Cerebellar cortex (tissue), 1 donor: ENCODE results near the gene MAPK8.

Experiments used
- DNase-seq: peaks from one replicate; pipeline ENCODE4 v3.0.0-alpha.2; 2015; ENCODE audit warnings: low spot score

The MAPK8 gene

DNA sequence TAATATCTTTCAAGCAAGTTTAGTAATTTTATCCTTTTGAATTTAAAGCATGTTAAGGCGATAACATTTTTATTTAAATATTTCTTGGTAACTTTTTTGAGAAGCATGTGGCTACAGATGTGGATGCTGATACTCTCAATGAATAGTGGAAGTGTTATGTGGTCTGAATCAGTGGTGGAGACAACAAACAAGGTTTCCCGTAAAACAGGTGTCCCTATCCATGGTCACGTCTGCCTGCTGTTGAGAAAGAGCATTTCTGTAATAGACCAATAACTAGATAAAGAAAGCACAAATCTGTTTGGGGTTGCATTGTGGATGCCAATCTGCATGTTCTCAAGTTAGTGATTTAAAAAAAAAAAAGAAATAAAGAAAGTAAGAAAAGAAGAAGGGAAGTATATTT is 13.9 kb upstream of the MAPK8 start:
- DNase-seq: no peak

DNA sequence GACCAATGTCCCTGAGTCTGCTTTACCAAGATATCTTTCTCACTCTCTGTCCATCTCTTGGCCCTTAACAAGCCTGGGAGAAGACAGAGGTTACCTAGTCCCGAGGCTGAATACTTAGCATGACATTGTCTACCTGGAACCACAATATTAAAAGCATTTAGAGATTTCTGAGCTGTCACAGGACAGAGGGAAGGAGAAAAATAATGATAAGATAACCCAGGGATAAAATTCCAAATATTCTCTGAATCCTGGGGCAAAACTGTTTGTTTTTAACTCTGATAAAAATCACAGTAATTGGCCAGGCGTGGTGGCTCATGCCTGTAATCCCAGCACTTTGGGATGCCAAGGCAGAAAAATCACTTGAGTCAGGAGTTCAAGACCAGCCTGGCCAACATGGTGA is 12.0 kb upstream of the MAPK8 start:
- DNase-seq: no peak

DNA sequence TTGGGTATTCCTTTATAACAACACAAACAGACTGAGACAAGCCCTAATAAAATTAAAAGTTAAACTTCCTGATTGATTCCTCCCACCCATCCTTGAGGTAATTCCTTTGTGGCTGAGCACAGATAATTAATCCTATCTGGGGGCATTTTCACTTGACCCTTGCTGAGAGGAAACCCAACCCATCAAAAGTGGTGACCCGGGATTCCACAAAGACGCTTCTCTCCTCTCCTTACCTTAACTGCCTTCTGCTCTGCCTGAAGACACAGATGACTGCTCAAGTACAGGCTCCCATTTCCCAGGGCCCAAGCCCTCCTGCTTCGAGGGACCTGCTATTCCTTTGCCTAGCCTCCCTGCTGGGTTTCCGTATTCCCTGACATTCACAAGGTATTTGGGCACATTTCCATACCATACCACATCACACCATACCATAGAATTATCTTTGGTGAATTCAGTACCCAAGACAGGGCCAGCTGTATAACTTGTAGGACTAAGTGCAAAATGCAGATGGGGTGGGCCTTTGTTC is 9.8 kb upstream of the MAPK8 start:
- no peak for DNase-seq

DNA sequence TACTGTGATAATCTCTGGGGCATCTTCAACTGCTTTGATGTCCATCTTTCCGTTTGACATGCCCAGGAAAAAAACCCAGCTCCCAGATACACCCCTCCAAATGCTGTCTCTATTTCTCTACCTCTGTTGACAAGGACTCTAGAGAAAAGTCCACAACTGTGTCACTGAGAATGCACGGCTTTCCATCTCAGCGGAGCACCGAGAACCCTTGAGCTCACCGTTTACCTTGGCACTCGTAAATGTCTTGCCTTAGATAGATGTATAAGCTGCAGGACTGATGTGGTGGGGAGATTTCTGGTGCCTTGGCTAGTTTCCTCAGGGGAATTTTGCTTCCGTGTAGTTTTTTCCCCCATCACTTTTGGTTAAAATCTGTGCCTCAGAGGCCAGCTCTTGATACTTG is 7.4 kb upstream of the MAPK8 start:
- no peak for DNase-seq

DNA sequence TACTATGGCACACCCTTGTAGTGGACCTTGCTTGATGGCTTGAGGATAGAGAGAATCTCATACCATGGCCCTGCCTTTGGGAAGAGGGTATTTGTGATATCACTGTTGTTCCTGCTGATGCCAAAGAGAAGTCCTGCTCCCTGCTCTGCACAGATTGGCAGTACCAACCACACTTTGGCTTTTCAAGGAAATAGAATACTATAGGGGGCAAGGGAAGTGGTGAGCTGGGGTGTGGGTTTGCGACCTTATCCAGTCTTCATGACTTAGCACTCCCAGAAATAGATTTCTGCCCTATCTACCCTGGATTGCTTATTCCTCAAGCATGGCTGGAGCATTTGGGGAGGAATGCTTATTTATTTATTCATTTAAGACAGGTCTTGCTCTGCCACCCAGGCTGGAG is 6.8 kb upstream of the MAPK8 start:
- no peak for DNase-seq

DNA sequence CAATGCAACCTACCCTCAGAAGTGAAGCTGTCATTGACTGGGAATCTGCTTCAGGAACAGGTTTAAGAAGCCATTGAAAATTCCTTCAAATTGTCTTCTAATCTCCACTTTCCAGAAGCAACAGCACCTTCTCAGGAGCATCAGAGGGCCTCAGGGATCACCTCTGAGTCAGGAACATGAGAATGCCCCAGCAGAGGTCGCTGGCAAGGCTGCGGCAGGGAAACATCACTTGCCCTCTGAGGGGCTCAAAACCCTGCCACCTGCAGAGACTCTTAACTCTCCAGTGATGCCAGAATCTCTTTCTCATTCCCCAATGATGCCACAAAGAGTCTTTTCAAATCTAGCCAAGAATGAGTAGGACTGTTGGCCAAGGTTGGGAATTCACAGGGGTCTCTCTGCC is 5.9 kb upstream of the MAPK8 start:
- no peak for DNase-seq

DNA sequence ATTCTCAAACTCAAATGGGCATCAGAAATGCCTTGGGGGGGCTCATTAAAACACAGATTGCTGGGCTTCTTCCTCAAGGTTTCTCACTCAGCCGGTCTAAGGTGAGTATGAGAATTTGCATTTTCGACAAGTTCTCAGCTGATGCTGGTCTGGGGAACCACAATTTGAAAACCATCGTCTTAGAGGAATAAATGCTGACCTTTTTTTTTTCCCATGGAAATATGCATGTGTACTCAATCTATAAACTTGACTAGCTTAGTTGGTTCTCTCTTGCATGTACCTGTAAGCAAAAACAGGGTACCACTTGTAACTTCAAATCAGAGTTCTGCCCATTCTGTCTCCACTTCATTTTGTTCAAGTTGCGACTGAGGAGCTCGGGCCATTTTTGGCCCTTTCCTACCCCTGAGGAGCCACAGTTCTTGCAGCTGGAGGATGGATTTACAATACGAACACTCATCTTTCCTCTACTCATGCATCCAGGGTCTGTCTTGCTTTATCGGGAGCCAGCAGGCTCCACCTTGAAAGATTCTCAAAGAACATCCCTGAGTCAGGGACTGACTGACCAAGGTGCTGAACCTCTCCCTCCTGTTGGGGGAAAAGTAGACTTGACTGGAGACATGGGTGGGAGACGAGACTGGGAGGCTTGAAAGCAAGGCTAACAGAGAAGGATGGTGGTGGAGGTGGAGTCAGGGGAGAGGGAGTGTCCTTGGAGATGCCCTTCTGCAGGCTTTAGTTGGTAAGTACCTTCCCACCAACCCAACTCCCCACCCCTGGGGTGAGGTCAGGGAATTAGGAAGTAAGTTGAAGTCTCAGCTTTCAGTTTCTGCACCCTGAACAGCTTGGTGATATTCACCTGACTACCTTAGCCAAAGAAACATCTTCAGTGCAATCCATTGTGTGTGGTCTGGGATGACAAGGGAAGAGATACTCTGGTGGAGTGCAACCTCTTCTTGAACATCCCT is 3.7 kb upstream of the MAPK8 start:
- no peak for DNase-seq

DNA sequence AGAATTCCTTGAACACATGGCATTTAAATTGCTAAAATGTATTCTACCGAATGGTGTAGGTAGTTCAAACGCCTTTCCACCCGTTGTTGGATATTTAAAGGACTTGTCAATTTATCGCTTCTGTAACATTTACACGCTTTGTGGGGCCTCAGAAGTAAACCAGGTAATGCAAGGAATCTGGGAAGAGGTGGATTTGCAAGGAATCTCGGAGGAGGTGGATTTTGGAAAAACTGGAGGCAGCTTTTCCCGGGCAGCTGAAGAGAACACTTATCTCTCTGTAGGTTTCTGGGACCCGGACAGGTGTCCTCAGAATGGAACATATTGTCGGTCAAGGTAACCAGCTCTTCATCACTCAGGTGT is 592 bp upstream of the MAPK8 start:
- no peak for DNase-seq

DNA sequence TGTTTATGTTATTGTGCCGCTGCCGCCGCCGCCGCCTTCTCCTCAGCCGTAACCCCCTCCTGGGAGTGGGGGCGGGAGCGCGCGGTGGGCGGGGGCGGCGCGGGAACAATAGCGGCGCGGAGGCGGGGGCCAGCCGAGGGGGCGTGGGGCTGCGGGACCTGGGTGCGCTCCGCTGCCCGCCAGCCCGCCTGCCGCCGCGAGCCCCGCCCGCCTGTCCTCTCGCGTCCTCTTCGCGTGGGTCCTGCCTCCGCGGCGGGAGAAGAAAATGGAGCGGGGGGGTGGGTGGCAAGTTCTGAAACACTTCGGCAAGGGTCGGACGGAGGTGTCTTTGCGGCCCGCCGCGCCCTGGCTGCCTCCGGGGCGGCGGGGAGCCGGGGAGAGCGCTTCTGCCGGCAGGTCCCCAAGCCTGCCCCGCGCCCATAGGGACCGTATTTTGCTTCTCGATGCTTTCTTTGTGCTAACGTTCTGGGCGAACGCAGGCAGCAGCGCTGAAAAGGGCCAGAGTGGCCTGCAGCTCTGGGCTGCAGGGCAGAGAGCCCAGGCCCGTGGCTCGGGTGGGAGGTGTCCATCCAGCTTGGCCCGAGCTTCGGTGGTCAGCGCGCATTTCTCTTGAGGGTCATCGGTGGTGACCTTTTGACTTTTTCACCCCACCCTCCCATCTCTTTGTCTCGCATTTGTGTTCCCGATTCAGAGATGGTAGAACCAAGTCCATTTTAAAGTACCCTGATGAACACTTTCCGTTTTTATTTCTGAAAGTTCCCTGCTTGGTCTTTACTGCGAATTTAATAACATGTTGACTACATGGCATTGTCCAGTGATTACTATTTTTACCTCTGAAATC is 613 bp downstream of the MAPK8 start:
- DNase-seq: peak; percentile 40

DNA sequence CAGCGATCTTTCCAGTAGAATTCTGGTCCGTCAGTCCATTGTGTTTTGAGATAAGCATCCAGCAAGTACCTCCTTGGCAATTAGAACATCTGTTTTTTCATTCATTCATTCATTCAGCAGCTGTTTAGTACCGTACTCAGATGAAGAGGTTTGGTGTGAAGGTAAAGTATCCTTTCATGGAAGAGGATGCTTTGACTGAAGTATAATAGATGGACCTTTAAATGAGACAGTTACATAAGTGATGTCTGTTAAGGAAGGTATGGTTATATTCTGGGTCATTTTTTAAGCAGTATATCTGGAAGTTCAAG is 1.2 kb downstream of the MAPK8 start:
- DNase-seq: no peak

DNA sequence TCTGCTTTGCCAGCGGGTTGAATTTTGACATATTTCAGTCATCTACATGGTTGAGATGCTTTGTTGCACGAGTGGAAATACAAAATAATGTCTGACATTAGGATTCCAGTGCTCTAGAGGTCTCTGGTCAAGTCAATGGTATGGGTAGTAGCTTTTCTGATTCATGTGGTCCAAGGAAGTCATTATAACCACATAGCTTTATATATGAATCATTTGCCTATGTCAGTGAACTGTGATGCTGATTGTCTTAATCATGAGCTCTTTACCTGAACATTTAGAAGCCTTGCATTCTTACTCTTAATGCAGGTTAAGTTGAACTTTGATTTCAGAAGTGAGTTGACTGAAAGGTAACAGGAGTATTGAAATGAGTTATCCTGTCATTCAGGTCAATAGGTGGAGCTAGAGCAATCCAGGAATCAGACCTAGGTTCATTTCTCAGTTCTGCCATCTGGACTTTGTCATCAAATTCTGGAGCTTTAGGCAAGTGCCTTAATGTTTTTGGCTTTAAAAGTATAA is 3.3 kb downstream of the MAPK8 start:
- peak; percentile 35 for DNase-seq

DNA sequence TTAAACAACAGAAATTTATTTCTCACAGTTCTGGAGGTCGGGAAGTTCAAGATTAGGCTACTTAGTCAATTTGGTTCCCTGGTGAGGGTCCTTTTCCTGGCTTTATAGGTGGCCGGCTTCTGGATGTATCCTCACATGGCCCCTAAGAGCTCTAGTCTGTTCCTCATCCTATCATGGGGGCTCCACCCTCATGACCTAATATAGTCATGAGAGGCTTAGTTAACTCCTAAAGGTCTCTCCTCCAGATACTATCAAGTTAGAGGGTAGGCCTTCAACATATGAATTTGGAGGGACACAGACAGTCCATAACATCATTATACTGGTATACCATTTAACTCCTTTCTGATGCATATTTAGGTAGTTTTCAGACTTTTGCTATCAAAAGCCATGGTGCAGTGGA is 7.6 kb downstream of the MAPK8 start:
- DNase-seq: no peak

DNA sequence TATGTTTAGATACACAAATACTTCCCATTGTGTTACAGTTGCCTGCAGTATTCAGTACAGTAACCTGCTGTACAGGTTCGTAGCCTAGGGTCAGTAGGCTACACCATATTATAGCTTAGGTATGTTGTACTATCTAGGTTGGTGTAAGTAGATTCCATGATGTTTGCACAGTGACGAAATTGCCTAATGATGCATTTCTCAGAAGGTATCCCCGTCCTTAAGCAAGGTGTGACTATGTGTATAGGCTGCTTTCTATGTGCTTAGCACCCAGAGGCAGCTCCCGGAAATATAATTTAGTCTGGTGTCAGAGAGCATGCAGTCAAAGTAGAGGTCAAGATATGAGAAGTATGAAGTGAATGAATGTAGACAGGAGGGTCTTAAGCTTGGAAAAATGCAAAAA is 9.8 kb downstream of the MAPK8 start:
- DNase-seq: no peak

DNA sequence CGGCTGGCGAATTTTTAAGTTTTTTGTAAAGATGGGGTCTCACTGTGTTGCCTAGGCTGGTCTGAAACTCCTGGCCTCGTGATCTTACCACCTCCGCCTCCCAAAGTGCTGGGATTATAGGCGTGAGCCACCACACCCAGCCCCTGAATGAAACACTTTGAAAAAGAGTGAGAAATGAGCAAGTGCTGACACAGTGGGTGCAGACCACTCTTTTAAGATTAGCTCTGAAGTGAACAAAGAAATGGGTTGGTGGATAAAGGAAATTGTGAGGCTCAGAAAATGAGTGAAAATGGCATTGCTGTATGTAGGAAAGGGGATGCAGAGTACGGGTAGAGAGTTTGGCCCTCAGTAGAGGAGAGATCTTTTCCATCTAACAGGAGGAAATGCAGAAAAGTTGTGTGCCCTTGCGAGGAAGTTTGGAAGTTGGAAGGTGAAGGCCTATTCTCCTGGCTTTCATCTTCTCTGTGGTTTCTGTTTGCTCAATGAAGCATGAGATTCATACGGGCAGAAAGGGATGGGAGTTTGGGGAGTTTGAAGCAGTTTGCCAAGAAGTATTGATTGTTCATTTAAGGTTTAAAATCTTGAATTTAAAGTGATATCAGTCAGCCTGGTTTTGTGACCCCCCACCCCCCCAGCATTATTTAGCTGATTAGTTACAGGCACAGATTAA is 11.0 kb downstream of the MAPK8 start:
- DNase-seq: no peak

DNA sequence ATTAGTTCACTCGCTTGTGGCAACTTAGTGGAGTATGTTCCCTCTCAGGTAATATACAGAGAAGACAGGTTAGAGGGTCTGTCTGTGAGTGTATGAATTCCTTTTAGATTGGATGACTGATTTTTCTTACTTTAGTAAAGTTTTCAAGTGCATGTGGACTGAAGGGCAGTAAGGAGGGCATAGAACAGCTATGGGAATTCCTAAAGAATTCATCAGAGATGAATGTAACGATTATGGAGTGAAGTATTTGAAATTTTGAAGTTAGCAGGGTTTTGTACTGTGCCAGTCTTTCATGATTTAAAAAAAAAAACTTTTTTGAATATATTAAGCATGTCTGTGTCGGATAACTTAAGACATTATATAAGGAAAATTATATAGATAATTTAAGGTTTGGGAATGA is 15.5 kb downstream of the MAPK8 start:
- no peak for DNase-seq

DNA sequence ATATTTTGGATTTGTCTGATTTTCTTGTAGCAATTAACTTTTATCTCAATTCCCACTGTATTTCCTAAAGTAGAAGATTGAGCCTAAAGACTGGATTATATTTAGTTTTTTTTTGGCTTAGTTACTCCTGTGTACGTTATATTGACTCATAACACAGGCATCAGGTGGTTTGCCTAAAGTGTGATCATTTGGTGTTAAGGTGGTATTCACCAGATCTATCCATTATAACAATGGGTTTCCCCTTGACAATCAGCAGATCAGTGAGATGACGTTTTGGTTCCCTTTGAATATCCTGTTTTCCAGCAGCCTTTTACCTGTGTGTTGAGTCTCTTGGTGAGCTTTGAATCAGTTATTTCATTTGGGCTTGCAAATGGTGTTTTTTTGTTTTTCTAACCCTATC is 18.1 kb downstream of the MAPK8 start:
- DNase-seq: no peak

DNA sequence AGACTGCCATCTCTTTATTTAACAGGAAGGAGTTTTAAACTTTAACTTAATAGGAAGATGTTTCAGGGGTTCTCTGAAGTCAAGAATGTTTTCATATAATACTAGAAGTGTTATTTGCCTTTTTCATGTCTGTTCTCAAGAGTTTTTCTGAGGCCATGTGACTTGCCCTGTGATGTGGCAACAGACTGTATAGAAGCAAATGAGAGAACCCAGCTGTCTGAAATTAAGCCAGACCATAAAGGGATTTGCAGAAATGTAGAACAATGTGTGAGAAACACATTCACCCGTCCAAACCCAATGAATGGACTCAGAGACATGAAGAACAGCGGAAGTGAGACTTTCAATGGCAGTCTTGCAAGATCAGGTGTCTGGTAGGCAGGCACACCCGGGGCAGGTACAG is 23.8 kb downstream of the MAPK8 start:
- no peak for DNase-seq

DNA sequence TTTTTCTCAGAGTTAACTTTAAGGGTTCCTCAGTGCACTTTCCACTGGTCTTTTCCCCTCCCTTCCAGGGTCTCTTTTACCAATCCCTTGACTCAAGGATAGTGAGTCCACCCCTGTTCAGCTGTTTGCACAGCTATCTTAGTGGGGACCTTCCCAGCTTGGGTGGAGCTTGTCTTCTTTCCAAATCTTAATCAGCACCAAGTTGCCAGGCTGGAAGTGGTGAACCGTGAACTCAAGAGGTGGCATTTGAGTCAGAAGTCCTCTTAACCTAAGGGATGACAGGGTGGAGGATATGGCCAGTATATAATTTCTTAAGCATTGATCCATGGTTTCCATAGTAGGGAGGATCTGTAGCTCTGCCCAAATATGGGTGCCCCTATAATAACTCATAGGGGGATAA is 25.0 kb downstream of the MAPK8 start:
- no peak for DNase-seq

DNA sequence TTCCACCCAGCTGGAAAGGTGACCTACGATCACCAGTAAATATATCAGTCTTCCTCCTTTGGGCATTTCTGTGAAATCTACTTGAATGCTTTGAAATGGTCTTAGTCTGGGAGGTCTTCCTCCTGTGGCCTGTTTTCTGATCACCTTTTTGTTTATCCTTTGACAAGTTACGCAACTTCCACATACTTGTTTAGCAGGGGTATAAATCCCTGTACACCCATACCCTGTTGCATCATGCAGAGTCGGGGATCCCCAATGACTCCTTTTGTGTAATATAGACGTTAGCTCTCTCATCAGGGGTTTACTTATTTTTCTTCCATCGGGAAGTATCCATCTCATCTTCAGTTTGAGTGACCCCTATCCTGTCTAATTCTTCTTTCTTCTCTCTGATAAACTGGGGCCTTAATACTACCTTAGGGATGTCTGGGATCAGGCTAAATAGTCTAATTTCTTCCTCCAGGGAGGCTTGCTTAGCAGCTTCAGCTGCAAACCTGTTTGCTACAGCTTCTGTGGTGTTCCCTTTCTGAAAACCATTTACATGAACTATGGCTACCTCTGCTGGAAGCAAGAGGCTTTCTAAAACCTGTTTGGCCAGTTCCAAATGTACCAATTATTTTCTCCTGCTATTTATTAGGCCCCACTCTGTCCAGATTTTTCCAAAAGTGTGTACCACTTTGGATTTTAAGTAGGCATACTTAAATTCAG is 25.8 kb downstream of the MAPK8 start:
- no peak for DNase-seq

DNA sequence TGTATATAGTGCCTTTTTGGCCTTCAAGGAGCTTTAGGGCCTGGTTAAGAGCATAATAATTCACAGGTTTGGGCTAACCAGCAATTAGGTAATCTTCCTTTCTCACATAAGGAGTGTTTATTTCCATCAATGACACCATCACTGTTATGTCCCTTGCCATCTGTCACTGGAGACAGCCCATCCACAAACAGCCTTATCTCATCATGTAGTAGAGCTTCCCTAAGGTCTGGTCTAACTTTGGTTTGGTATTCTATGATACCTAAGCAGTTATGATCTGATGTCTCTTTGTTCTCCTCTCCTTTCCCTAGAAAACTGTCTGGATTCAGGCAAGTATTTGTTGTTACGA is 26.4 kb downstream of the MAPK8 start:
- DNase-seq: peak; percentile 60

DNA sequence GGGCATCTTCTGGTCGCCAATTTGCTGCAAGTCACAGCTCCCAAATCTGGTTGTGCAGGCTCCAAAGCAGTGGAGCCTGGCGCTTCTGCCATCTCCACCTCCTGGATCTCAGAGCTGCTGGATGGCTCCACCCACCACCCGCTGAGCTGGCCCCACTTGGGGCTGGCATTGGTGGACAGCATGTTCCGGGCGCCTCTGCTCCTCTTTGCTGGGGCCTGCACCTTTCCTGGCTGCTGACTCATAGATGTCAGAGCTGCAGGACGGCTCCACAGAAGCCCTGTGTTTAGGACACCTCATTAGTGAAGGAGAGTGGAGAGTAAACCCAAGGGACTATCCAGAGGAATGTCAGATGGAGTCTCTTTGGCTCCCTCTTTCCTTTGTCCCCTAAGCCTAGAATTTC is 27.4 kb downstream of the MAPK8 start:
- no peak for DNase-seq

DNA sequence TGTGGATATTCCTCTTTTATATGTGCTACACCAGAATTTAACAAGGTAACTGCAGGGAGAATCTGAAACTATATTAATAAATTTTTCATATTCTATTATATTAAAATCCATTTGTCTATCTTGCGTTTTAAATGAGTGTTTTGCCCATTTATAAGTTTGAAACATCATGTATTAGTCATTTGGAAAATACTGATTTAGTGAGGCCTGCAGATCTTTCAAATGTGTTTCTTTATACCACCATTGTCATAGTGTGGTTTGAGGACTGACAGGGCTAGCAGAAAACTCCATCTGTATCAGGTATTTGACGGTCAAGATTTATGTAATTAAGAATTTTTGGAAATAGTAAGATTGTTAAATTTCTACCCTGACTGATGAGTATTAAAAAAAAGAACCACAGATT is 29.3 kb downstream of the MAPK8 start:
- no peak for DNase-seq
